PC-9 (cell line): Measurements from ENCODE around the gene TACC3. TPM values are rescaled to one million over a fixed set of nuclear protein-coding genes. Genes with fewer than 3 reads are reported as not detected.
A peak's percentile ranks its signal among the peaks of the same experiment; 100 is the strongest.

Experiments used
- BruUV-seq: library from RNA; stranded (reverse); fragments of 400-500 nt; replicated peaks from 2 replicates; lab custom pipeline; 2021; lab: Mats Ljungman, UMichigan
- CTCF ChIA-PET: fragments of 300-600 bp; sonication (Branson Sonifier 250); formaldehyde crosslinking; loops from one replicate; lab custom pipeline; 2022; ENCODE audit warnings: antibody characterized with exemption; lab: Charles Lee
- POLR2A ChIA-PET: fragments of 300-600 bp; sonication (Branson Sonifier 250); formaldehyde crosslinking; loops from one replicate; lab custom pipeline; 2022; ENCODE audit warnings: antibody characterized with exemption; ENCODE audit not compliant: unreplicated experiment; lab: Charles Lee
- DNase-seq, 2 experiments: peaks; one replicate each; pipeline versions ENCODE4 v3.0.0 to v3.0.0-alpha.2; 2015 to 2022; ENCODE audit warnings: mixed read lengths in 1 of 2
- H2AFZ ChIP-seq: fragments of 200-600 bp; sonication (generic); 2 replicates; pipeline ENCODE4 v1.8.1; 2017; ENCODE audit warnings: antibody characterized with exemption
- H3F3A ChIP-seq: fragments of 200-600 bp; sonication (generic); 2 replicates; pipeline ENCODE4 v1.8.1; 2017; ENCODE audit warnings: antibody characterized with exemption, mild to moderate bottlenecking, low read depth; ENCODE audit not compliant: insufficient read depth
- H3K27ac ChIP-seq: fragments of 200-600 bp; sonication (generic); 2 replicates; pipeline ENCODE4 v1.6.1; 2016; ENCODE audit warnings: mixed run types
- H3K27me3 ChIP-seq: fragments of 200-600 bp; sonication (generic); 2 replicates; pipeline ENCODE4 v1.6.1; 2016; ENCODE audit warnings: low read depth, mixed run types; ENCODE audit not compliant: insufficient read depth
- H3K36me3 ChIP-seq: fragments of 200-600 bp; sonication (generic); 2 replicates; pipeline ENCODE4 v1.6.1; 2016; ENCODE audit warnings: low read depth, mixed run types
- H3K4me1 ChIP-seq: fragments of 200-600 bp; sonication (generic); replicated peaks from 2 replicates; pipeline ENCODE4 v1.6.1; 2016; ENCODE audit warnings: mixed run types; ENCODE audit not compliant: insufficient read depth
- H3K4me2 ChIP-seq: fragments of 200-600 bp; sonication (generic); 2 replicates; pipeline ENCODE4 v1.6.1; 2017; ENCODE audit warnings: mixed run types
- H3K4me3 ChIP-seq: fragments of 200-600 bp; sonication (generic); 2 replicates; pipeline ENCODE4 v1.6.1; 2016; ENCODE audit warnings: mixed run types
- H3K79me2 ChIP-seq: fragments of 200-600 bp; sonication (generic); 2 replicates; pipeline ENCODE4 v1.6.1; 2017; ENCODE audit warnings: low read depth, mixed run types
- H3K9me2 ChIP-seq: fragments of 200-600 bp; sonication (generic); 2 replicates; pipeline ENCODE4 v1.8.1; 2017; ENCODE audit warnings: mild to moderate bottlenecking; ENCODE audit not compliant: insufficient read depth
- H3K9me3 ChIP-seq: fragments of 200-600 bp; sonication (generic); 2 replicates; pipeline ENCODE4 v1.8.1; 2016; ENCODE audit warnings: low read depth; ENCODE audit not compliant: insufficient read depth
- H4K20me1 ChIP-seq: fragments of 200-600 bp; sonication (generic); 2 replicates; pipeline ENCODE4 v1.8.1; 2017; ENCODE audit not compliant: insufficient read depth
- EZH2 ChIP-seq: fragments of 200-600 bp; sonication (generic); IDR thresholded peaks from 2 replicates; pipeline ENCODE4 v1.8.0; 2017; ENCODE audit warnings: antibody characterized with exemption, low read depth
- intact Hi-C: fragments of 100-400 bp; cut with micrococcal nuclease; formaldehyde crosslinking; loops from one replicate; pipeline ENCODE4 v1.10.0; 2022; ENCODE audit not compliant: unreplicated experiment
- total RNA-seq: library from RNA; stranded (reverse); gene quantifications from 2 replicates; pipeline ENCODE4 v1.2.3, GENCODE V29; 2021
- TF ChIP-seq, protein P1 (sequence below): fragments of 200-600 bp; sonication (generic); conservative IDR thresholded peaks from 2 replicates; pipeline ENCODE4 v1.6.1; 2017; ENCODE audit warnings: mixed run types, antibody characterized with exemption, mild to moderate bottlenecking, moderate library complexity

Gene TACC3
- total RNA-seq, 1 experiment from 2014 or later: 134 TPM

DNA sequence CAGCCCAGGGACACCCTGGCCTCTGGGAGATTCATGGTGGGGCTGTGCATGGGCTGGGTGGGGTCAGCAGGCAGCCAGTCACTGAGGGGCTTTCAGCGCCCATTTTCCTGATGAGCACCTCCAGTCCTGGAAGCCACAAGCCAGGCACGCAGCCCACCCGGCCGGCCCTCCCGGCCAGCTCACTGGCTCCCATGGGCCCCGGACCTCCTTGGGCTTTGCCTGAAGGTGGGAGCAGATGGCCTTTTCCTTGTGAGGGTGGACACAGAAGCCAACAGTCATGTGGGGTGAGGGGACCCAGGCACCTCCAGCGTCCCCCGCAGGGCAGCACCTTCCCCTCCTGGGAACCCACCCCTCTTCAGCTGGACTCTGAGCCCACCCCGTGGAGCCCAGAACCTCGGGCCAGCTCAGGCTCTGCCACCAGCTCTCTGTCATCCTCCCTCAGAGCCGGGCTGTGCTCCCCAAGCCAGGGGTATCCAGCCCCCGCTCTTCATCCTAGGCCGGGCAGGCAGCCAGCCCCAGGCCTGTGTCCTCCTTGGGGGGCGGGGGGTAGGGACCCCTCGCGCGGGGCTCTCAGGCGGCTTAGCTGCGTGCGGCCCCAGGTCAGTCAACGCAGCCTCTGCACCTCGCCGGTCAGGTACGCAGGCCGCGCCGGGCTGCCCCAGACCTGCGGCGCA is 71.0 kb downstream of the TACC3 start:
- Histone ChIP-seq H4K20me1 (peaks cover 3% of the 10 kb centered on the region; the same call in 1 of the 2 replicates), H3F3A (peaks cover 27% of the 10 kb centered on the region; the same call in 1 of the 2 replicates), H3K4me2 (no peak overlapping the region), H3K9me3 (no peaks in the 10 kb centered on the region), H2AFZ (no peak overlapping the region), H3K9me2 (no peaks in the 10 kb centered on the region), H3K27me3 (peaks cover 31% of the 10 kb centered on the region), H3K79me2 (no peaks in the 10 kb centered on the region), H3K27ac (no peak overlapping the region), H3K4me1 (peaks cover 7% of the 10 kb centered on the region; the same call in 1 of the 2 replicates), H3K4me3 (no peak overlapping the region), H3K36me3 (no peaks in the 10 kb centered on the region)
- intact Hi-C loops: loop anchor here (5.0 kb wide), 1 partner anchor 40 kb away; no protein-coding TSS in a partner anchor
- no peak for TF ChIP-seq EZH2
- TF ChIP-seq, protein P1, sequence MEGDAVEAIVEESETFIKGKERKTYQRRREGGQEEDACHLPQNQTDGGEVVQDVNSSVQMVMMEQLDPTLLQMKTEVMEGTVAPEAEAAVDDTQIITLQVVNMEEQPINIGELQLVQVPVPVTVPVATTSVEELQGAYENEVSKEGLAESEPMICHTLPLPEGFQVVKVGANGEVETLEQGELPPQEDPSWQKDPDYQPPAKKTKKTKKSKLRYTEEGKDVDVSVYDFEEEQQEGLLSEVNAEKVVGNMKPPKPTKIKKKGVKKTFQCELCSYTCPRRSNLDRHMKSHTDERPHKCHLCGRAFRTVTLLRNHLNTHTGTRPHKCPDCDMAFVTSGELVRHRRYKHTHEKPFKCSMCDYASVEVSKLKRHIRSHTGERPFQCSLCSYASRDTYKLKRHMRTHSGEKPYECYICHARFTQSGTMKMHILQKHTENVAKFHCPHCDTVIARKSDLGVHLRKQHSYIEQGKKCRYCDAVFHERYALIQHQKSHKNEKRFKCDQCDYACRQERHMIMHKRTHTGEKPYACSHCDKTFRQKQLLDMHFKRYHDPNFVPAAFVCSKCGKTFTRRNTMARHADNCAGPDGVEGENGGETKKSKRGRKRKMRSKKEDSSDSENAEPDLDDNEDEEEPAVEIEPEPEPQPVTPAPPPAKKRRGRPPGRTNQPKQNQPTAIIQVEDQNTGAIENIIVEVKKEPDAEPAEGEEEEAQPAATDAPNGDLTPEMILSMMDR: no peak
- BruUV-seq: no TSS peak
- CTCF ChIA-PET: interaction anchor here (0.5 kb wide), 1 partner anchor 162 kb away, joined by 4 read pairs; no protein-coding TSS in a partner anchor
- no peak for DNase-seq
- POLR2A ChIA-PET: no interaction called here

DNA sequence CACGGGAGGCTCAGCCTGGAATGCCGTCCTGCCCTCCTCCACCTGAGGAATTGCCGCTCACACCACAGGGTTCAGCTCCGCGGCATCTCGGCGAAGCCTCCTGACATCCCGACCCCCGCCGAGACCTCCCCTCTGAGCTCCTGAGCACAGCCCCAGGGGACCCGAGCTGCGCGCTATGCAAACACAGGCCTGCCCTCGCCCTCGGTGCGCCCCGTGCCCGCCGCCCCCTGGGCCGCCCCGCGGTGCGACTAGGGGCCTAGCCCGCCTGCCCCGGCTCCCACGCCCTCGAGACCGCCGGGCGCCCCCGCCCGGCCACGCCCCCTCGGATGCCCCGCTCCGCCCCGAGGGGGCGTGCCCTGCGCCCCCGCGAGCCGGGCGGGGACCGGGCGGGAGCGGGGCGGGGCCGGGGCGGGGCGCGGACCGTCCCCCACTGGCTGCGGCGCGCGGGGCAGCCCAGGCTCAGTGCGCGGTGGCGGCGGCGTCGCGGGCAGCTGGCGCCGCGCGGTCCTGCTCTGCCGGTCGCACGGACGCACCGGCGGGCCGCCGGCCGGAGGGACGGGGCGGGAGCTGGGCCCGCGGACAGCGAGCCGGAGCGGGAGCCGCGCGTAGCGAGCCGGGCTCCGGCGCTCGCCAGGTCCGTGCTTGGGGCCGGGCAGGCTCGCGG is 71.6 kb downstream of the TACC3 start, which contains the start of gene FGFR3:
TSS of gene FGFR3 (plus strand) at position 462 of the 664 bp plus-strand sequence. CDS start 642 bp downstream, outside the sequence.
- peak in 1 of 2 experiments; percentile 59 for DNase-seq
- peak within 1 kb of the TSS; percentile 72 for H3K4me2 ChIP-seq
- H3K4me3 ChIP-seq: peak within 1 kb of the TSS; percentile 52; the same call in 1 of the 2 replicates
- H3K4me1 ChIP-seq: peaks cover 7% of the 10 kb centered on the region; the same call in 1 of the 2 replicates
- H4K20me1 ChIP-seq: peaks cover 3% of the 10 kb centered on the region; the same call in 1 of the 2 replicates
- H3K9me2 ChIP-seq: no peaks in the 10 kb centered on the region
- intact Hi-C loops: loop anchor here (5.0 kb wide), 1 partner anchor 41 kb away; no protein-coding TSS in a partner anchor
- H3K79me2 ChIP-seq: no peaks in the 10 kb centered on the region
- ChIA-PET CTCF (no interaction called here), POLR2A (no interaction called here)
- TF ChIP-seq, protein P1: no peak
- TF ChIP-seq EZH2: no peak
- no peaks in the 10 kb centered on the region for H3K36me3 ChIP-seq
- BruUV-seq: no TSS peak
- no peak within 1 kb of the TSS for H3K27ac ChIP-seq
- H3K27me3 ChIP-seq: peaks cover 31% of the 10 kb centered on the region
- H3F3A ChIP-seq: peaks cover 22% of the 10 kb centered on the region; the same call in 1 of the 2 replicates
- no peaks in the 10 kb centered on the region for H3K9me3 ChIP-seq
- H2AFZ ChIP-seq: no peak within 1 kb of the TSS; the same call in 1 of the 2 replicates

DNA sequence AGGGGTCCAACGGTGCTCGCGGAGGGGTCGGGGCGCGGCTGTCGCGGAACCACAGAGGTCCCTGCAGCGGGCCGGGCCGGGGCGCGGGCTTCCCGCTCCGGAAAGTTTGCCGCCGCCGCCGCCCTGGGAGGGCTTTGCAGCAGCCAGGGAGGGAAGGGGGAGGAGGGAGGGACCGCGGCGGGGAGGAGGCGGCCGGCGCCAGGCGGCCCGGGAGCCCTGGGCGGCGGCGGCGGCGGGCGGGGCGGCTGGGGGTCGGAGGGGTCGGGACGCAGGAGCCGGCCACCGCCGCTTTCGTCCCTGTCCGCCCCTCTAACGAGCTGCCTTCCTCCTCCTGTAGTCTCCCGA is 72.1 kb downstream of the TACC3 start:
- Histone ChIP-seq H3K27ac (no peak overlapping the region), H3K9me2 (no peaks in the 10 kb centered on the region), H2AFZ (no peak overlapping the region), H3K9me3 (no peaks in the 10 kb centered on the region), H3K4me2 (peak overlapping the region; percentile 72), H3K4me3 (peak overlapping the region; percentile 52; the same call in 1 of the 2 replicates), H3K79me2 (no peaks in the 10 kb centered on the region), H3F3A (peaks cover 21% of the 10 kb centered on the region; the same call in 1 of the 2 replicates), H3K27me3 (peaks cover 32% of the 10 kb centered on the region), H4K20me1 (peaks cover 3% of the 10 kb centered on the region; the same call in 1 of the 2 replicates), H3K36me3 (no peaks in the 10 kb centered on the region), H3K4me1 (peaks cover 7% of the 10 kb centered on the region; the same call in 1 of the 2 replicates)
- POLR2A ChIA-PET: no interaction called here
- CTCF ChIA-PET: no interaction called here
- BruUV-seq: no TSS peak
- TF ChIP-seq, protein P1: no peak
- TF ChIP-seq EZH2: no peak
- intact Hi-C loops: loop anchor here (5.0 kb wide), 1 partner anchor 41 kb away; no protein-coding TSS in a partner anchor
- peak in 1 of 2 experiments; percentile 35 for DNase-seq
